ENCODE measurements around the gene UGCG. TPM values are rescaled to one million over a fixed set of nuclear protein-coding genes. Genes with fewer than 3 reads are reported as not detected.

The UGCG gene
- total RNA-seq, 4 donors from 2014 or later = 3.8 to 62.6 (median 29.9) TPM

DNA sequence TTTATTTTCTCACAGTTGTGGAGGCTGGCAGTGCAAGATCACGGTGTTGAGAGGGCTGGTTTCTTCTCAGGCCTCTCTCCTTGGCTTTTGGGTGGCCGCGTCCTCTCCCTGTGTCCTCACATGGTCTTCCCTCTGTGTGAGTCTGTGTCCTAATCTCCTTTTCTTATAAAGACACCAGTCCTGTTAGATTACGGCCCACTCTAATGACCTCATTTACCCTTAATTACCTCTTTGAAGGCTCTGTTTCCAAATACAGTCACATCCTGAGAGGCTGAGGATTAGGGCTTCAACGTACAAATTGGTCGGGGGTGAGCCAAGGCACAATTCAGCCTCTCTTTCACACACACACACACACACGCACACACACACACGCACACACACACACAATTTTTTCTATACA lies 73.0 kb downstream of the UGCG start:
- in situ Hi-C loops (cut with MboI; ENCODE audit: low pct_ligation_motif_present in 1 of 4, low pct_unique_long_range_greater_than_20kb in 1 of 4, low sequenced_read_pairs in 3 of 4) (no loop called here), intact Hi-C loops (cut with DNase I; ENCODE audit: low total_unique reads) (no loop called here)
- Histone ChIP-seq H3K36me3 (no peaks in the 10 kb centered on the region), H3K27ac (no peak overlapping the region), H3K4me3 (no peak overlapping the region), H3K9me3 (no peaks in the 10 kb centered on the region), H3K4me1 (peaks cover 0 to 21% (median 8%) of the 10 kb centered on the region in 4 donors), H3K27me3 (no peaks in the 10 kb centered on the region)
- WGBS, 2 donors (ENCODE audit: low coverage in 1 of 2) = 57 to 74% methylated on average over 4 to 8 of the region's 8 CpGs
- no peak for DNase-seq
- TF ChIP-seq, protein P1, sequence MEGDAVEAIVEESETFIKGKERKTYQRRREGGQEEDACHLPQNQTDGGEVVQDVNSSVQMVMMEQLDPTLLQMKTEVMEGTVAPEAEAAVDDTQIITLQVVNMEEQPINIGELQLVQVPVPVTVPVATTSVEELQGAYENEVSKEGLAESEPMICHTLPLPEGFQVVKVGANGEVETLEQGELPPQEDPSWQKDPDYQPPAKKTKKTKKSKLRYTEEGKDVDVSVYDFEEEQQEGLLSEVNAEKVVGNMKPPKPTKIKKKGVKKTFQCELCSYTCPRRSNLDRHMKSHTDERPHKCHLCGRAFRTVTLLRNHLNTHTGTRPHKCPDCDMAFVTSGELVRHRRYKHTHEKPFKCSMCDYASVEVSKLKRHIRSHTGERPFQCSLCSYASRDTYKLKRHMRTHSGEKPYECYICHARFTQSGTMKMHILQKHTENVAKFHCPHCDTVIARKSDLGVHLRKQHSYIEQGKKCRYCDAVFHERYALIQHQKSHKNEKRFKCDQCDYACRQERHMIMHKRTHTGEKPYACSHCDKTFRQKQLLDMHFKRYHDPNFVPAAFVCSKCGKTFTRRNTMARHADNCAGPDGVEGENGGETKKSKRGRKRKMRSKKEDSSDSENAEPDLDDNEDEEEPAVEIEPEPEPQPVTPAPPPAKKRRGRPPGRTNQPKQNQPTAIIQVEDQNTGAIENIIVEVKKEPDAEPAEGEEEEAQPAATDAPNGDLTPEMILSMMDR (IDR thresholded peaks at IDR 0.05) = no peak
- TF ChIP-seq POLR2AphosphoS5 (IDR thresholded peaks at IDR 0.05) (no peak), EP300 (IDR thresholded peaks at IDR 0.05; ENCODE audit: low read depth) (no peak), POLR2A (IDR thresholded peaks at IDR 0.05) (no peak)

DNA sequence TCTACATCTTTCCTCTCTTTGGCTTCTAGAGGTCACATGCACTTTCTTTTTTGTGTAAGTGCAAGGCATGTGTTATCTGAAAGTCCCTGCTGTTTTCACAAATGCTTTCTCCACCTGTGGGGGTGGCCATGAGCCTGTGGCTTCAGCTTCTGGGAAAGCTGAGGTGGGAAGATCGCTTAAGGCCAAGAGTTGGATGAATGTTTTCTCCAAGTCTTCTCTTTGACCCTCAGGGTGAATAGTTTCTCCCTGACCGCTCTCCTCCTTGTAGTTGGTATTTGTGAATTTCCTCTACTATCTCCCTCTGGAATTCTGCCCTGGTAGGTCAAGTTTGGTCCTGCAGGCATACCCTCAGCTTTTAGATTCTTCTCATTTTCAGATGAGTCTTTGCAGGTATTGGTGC lies 74.2 kb downstream of the UGCG start:
- no peak for DNase-seq
- TF ChIP-seq EP300 (IDR thresholded peaks at IDR 0.05; ENCODE audit: low read depth) = no peak
- TF ChIP-seq, protein P1 (IDR thresholded peaks at IDR 0.05) = no peak
- no peak for TF ChIP-seq POLR2A (IDR thresholded peaks at IDR 0.05)
- TF ChIP-seq POLR2AphosphoS5 (IDR thresholded peaks at IDR 0.05) = no peak
- WGBS, 2 donors (ENCODE audit: low coverage in 1 of 2) = 93 to 100% methylated on average over 2 of the region's 2 CpGs
- in situ Hi-C loops (cut with MboI; ENCODE audit: low pct_ligation_motif_present in 1 of 4, low pct_unique_long_range_greater_than_20kb in 1 of 4, low sequenced_read_pairs in 3 of 4) = no loop called here
- Histone ChIP-seq H3K4me3 (no peak overlapping the region), H3K27me3 (no peaks in the 10 kb centered on the region), H3K27ac (no peak overlapping the region), H3K4me1 (peaks cover 0 to 25% (median 4%) of the 10 kb centered on the region in 4 donors), H3K9me3 (no peaks in the 10 kb centered on the region), H3K36me3 (no peaks in the 10 kb centered on the region)
- intact Hi-C loops (cut with DNase I; ENCODE audit: low total_unique reads) = no loop called here

DNA sequence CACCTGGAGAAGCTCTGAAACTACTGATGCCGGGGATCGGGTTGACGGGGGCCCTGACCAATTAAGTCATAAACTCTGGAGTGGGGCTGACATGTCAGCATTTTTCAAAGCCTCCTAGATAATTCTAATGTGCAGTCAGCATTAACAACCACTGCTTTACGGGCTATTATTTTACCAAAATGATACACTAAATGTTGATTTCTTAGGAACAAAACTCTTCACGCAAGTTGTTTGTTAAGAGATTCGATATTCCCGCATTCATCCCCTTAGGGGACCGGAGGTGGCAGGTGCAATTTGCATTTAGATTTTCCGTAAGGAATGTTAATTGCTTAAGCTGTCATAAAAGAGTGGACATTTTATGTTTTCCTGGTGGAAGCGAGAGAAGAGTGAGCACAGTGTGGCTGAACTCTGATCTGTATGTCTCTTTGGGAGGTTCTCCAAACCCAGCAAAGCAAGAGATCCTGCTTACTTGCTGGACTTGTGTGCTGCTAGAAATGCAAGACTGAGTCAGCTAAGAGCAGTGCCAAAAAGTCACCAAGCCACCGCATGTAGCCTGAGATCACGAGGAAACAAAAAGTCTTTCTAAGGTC lies 77.6 kb downstream of the UGCG start:
- H3K27me3 ChIP-seq = no peaks in the 10 kb centered on the region
- peak overlapping the region in 3 of 4 donors; percentile 52 to 73 (median 64) for H3K27ac ChIP-seq
- H3K36me3 ChIP-seq = no peaks in the 10 kb centered on the region
- in situ Hi-C loops (cut with MboI; ENCODE audit: low pct_ligation_motif_present in 1 of 4, low pct_unique_long_range_greater_than_20kb in 1 of 4, low sequenced_read_pairs in 3 of 4) (no loop called here), intact Hi-C loops (cut with DNase I; ENCODE audit: low total_unique reads) (no loop called here)
- TF ChIP-seq POLR2AphosphoS5 (IDR thresholded peaks at IDR 0.05) (peak in 1 of 3 donors; percentile 34), EP300 (IDR thresholded peaks at IDR 0.05; ENCODE audit: low read depth) (no peak)
- WGBS, 2 donors (ENCODE audit: low coverage in 1 of 2) = 34 to 55% methylated on average over 4 to 12 of the region's 12 CpGs
- no peaks in the 10 kb centered on the region for H3K9me3 ChIP-seq
- no peak overlapping the region for H3K4me3 ChIP-seq
- no peak for DNase-seq
- peaks cover 0 to 25% (median 4%) of the 10 kb centered on the region in 4 donors for H3K4me1 ChIP-seq

DNA sequence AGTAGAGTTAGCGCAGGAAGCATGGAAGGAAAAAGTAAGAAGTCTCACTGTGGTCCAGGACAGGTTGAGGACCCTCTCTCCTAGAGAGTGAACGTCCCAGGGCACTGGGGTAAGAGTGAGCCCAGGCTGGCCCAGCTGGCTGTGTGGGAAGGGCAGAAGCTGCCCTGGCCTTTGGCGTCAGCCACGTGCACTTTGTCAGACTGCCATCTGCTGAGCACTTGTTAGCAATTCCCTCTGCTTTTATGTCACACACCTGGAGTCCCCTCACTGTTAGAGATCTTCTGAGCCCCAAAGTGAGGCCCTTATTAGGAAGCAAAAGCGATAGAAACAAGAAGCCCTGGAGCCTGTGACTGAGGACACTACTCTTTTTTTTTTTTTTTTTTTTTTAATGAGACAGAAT lies 79.1 kb downstream of the UGCG start:
- H3K9me3 ChIP-seq = no peaks in the 10 kb centered on the region
- TF ChIP-seq POLR2AphosphoS5 (IDR thresholded peaks at IDR 0.05) (no peak), EP300 (IDR thresholded peaks at IDR 0.05; ENCODE audit: low read depth) (no peak), POLR2A (IDR thresholded peaks at IDR 0.05) (no peak)
- TF ChIP-seq, protein P1 (IDR thresholded peaks at IDR 0.05) = peak in 3 of 5 experiments; percentile 12 to 32 (median 19)
- H3K36me3 ChIP-seq = no peaks in the 10 kb centered on the region
- WGBS, 2 donors (ENCODE audit: low coverage in 1 of 2) = 50 to 58% methylated on average over 5 of the region's 5 CpGs
- no peak overlapping the region for H3K27ac ChIP-seq
- in situ Hi-C loops (cut with MboI; ENCODE audit: low pct_ligation_motif_present in 1 of 4, low pct_unique_long_range_greater_than_20kb in 1 of 4, low sequenced_read_pairs in 3 of 4) (no loop called here), intact Hi-C loops (cut with DNase I; ENCODE audit: low total_unique reads) (no loop called here)
- no peak overlapping the region for H3K4me3 ChIP-seq
- peaks cover 0 to 25% (median 4%) of the 10 kb centered on the region in 4 donors for H3K4me1 ChIP-seq
- H3K27me3 ChIP-seq = no peaks in the 10 kb centered on the region
- DNase-seq = peak; percentile 67

DNA sequence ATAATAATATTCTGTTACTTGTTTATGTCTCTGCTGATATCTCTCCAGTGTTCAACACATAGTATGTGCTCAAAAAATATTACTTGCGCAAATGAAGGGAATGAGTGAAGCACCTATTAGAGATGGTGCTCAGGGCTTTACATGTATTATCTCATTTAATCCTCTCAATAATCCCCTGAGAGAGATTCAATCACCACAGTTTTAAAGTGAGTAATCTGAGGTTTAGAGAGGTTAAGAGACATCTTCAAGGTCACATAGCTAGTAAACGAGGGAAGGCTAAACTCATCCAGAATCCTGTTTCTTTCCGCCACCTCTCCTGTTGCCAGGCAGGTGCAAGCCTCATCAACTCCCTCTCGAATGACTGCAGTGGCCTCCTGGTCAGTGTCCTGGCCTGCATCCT lies 82.0 kb downstream of the UGCG start:
- intact Hi-C loops (cut with DNase I; ENCODE audit: low total_unique reads) = no loop called here
- H3K9me3 ChIP-seq = no peaks in the 10 kb centered on the region
- TF ChIP-seq, protein P1 (IDR thresholded peaks at IDR 0.05) = no peak
- TF ChIP-seq POLR2AphosphoS5 (IDR thresholded peaks at IDR 0.05) (no peak), EP300 (IDR thresholded peaks at IDR 0.05; ENCODE audit: low read depth) (no peak), POLR2A (IDR thresholded peaks at IDR 0.05) (no peak)
- no peaks in the 10 kb centered on the region for H3K36me3 ChIP-seq
- no peak overlapping the region for H3K27ac ChIP-seq
- whole genome bisulfite sequencing, 2 donors (ENCODE audit: low coverage in 1 of 2) = 67 to 76% methylated on average over 4 of the region's 4 CpGs
- no peak for DNase-seq
- no peaks in the 10 kb centered on the region for H3K27me3 ChIP-seq
- in situ Hi-C loops (cut with MboI; ENCODE audit: low pct_ligation_motif_present in 1 of 4, low pct_unique_long_range_greater_than_20kb in 1 of 4, low sequenced_read_pairs in 3 of 4) = no loop called here
- no peak overlapping the region for H3K4me3 ChIP-seq
- H3K4me1 ChIP-seq = peaks cover 0 to 22% (median 4%) of the 10 kb centered on the region in 4 donors

All from transverse colon (tissue), 4 donors.